BE2C (cell line): ENCODE results near the gene ZMYND8.
"Not testable (repeated sequence)": the region's sequence is repeated elsewhere in the genome, so short reads cannot be mapped to it uniquely, and the experiment has no call there.

Experiments
- DNase-seq: peaks from one replicate; pipeline ENCODE4 v3.0.0-alpha.2; 2020
- H3K27me3 ChIP-seq: fragments of 250-450 bp; sonication (Bioruptor Pico); 2 replicates; pipeline ENCODE4 v1.5.1; 2020; ENCODE audit warnings: mild to moderate bottlenecking
- H3K36me3 ChIP-seq: fragments of 250-450 bp; sonication (Bioruptor Pico); 2 replicates; pipeline ENCODE4 v1.5.1; 2020; ENCODE audit warnings: mild to moderate bottlenecking
- H3K4me1 ChIP-seq: fragments of 250-450 bp; sonication (Bioruptor Pico); 2 replicates; pipeline ENCODE4 v1.5.1; 2020
- H3K4me3 ChIP-seq: 2 replicates; pipeline ENCODE4 v1.5.1; 2011; ENCODE audit warnings: low read depth, low read length
- H3K9me3 ChIP-seq: fragments of 250-450 bp; sonication (Bioruptor Pico); 2 replicates; pipeline ENCODE4 v1.5.1; 2020
- TF ChIP-seq, protein P1 (sequence below): IDR thresholded peaks from 2 replicates; pipeline ENCODE4 v1.5.1; 2012; ENCODE audit warnings: mild to moderate bottlenecking, low read depth, low read length

ZMYND8 gene

DNA sequence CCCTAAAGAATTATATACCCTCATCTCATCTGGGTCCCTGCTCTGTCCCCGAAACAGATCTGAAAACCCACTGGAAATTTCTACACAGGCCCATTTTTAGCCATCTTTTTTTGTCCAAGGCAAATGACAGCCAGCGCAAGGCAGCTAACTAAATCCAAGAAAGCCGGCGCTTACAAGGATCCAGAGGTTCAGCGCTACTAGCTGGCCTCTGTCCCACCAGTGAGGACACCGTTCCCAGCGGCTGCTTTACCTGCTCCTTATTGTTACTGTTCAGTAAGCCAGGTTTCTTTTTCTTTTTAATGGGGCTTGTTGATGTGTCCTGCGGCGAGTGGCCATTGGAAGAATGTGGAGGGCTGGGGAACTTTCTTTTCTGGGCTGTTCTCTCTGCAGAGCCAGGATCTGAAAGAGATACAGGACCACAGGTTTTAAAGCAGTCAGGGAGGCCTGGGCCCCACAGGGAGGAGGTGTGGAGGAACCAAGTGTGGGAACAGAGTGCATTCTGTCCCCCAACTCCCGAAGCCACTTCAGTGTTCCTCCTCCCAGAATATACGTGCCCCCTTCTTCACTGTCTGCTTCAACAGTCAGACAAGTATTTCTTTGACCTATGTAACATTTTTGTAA lies 46.6 kb downstream of the ZMYND8 start:
- peaks cover 78% of the 10 kb centered on the region for H3K36me3 ChIP-seq
- H3K9me3 ChIP-seq = no peaks in the 10 kb centered on the region
- TF ChIP-seq, protein P1, sequence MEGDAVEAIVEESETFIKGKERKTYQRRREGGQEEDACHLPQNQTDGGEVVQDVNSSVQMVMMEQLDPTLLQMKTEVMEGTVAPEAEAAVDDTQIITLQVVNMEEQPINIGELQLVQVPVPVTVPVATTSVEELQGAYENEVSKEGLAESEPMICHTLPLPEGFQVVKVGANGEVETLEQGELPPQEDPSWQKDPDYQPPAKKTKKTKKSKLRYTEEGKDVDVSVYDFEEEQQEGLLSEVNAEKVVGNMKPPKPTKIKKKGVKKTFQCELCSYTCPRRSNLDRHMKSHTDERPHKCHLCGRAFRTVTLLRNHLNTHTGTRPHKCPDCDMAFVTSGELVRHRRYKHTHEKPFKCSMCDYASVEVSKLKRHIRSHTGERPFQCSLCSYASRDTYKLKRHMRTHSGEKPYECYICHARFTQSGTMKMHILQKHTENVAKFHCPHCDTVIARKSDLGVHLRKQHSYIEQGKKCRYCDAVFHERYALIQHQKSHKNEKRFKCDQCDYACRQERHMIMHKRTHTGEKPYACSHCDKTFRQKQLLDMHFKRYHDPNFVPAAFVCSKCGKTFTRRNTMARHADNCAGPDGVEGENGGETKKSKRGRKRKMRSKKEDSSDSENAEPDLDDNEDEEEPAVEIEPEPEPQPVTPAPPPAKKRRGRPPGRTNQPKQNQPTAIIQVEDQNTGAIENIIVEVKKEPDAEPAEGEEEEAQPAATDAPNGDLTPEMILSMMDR = no peak

DNA sequence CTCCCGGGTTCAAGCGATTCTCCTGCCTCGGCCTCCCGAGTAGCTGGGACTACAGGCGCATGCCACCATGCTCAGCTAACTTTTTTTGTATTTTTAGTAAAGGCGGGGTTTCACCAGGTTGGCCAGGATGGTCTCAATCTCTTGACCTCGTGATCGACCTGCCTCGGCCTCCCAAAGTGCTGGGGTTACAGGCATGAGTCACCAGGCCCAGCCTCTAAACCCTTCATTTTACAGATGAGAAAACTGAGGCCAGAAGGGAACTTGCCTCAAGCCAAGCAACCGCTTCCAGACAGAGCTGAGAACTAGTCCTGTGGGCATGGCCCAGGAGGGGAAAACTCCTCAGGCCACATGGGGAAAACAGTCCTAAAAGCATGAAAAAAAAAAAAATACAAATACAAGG lies 47.1 kb downstream of the ZMYND8 start:
- no peaks in the 10 kb centered on the region for H3K9me3 ChIP-seq
- peaks cover 80% of the 10 kb centered on the region for H3K36me3 ChIP-seq
- TF ChIP-seq, protein P1 = no peak
- no peak for DNase-seq
- no peaks in the 10 kb centered on the region for H3K27me3 ChIP-seq
- no peak overlapping the region for H3K4me3 ChIP-seq
- H3K4me1 ChIP-seq = no peaks in the 10 kb centered on the region

More for the DNA sequence above, 46.6 kb downstream of the ZMYND8 start:
- DNase-seq = no peak
- no peaks in the 10 kb centered on the region for H3K4me1 ChIP-seq
- no peak overlapping the region for H3K4me3 ChIP-seq
- H3K27me3 ChIP-seq = no peaks in the 10 kb centered on the region

DNA sequence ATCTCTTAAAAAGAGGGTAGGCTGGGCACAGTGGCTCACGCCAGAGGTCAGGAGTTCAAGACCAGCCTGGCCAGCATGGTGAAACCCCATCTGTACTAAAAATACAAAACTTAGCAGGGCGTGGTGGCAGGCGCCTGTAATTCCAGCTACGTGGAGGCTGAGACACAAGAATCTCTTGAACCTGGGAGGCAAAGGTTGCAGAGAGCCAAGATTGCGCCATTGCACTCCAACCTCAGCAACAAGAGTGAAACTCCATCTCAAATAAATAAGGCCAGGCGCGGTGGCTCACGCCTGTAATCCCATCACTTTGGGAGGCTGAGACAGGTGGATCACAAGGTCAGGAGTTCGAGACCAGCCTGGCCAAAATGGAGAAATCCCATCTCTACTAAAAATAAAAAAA lies 48.9 kb downstream of the ZMYND8 start:
- H3K4me1 ChIP-seq, H3K4me3 ChIP-seq, H3K27me3 ChIP-seq, DNase-seq, H3K9me3 ChIP-seq: not testable (repeated sequence)
- peaks cover 93% of the 10 kb centered on the region for H3K36me3 ChIP-seq

DNA sequence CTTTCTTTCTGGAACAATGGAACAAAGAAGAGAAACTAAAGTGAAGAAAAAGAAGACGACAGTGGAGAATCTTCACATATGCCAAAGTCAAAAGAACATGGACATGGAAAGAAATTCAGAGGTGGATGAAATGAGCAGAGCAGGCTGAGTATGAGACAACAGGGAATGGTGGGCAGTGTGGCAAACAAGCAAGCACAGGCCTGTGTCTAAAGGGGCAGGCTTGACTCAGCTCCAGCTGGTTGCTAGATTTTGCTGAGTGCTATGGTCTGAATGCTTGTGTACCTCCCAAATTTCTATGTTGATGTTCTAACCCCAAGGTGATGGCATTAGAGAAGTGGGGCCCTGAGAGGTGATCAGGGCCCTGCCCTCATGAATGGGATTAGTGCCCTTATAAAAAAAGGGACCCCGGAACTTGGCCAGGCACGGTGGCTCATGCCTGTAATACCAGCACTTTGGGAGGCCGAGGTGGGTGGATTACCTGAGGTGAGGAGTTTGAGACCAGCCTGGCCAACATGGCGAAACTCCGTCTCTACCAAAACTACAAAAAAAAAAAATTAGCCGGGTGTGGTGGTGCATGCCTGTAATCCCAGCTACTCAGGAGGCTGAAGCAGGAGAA lies 49.6 kb downstream of the ZMYND8 start:
- TF ChIP-seq, protein P1 = no peak
- Histone ChIP-seq H3K36me3 (peaks cover 94% of the 10 kb centered on the region), H3K27me3 (no peaks in the 10 kb centered on the region)

DNA sequence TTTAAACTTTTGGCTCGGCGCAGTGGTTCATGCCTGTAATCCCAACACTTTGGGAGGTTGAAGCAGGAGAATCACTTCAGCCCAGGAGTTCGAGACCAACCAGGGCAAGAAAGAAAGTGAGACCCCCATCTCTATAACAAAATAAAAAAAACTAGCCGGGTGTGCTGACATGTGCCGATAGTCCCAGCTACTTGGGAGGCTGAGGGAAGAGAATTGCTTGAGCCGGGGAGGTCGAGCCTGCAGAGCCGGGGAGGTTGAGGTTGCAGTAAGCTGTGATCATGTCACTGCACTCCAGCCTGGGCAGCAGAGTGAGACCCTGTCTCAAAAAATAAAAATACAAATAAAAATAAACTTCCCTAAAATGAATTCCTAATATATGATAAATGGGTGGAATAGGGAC lies 50.4 kb downstream of the ZMYND8 start:
- DNase-seq = no peak
- TF ChIP-seq, protein P1 = no peak
- no peaks in the 10 kb centered on the region for H3K27me3 ChIP-seq
- H3K4me3 ChIP-seq = no peak overlapping the region
- peaks cover 4% of the 10 kb centered on the region; the same call in 1 of the 2 replicates for H3K4me1 ChIP-seq
- H3K9me3 ChIP-seq = no peaks in the 10 kb centered on the region
- peaks cover 94% of the 10 kb centered on the region for H3K36me3 ChIP-seq

More for the DNA sequence above, 49.6 kb downstream of the ZMYND8 start:
- Histone ChIP-seq H3K4me3 (no peak overlapping the region), H3K4me1 (peaks cover 2% of the 10 kb centered on the region; the same call in 1 of the 2 replicates), H3K9me3 (no peaks in the 10 kb centered on the region)
- no peak for DNase-seq

DNA sequence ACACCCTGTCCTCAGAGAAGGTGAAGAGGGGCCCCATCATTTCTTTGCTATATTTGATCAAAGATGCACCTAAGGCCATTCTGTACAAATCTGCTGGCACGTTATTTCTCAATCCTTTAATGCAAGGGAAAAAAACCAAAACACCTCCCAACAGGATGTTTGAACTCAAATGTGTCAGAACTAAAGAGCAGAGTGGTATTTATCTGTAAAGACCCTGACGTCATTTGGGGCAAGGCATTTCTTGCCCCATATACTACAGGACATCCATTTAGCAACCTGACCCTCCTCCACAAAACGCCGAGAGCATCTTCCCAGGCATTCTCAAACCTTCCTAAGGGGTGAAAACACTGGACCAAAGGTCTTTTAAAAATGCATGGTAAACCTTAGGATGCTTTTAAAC lies 50.8 kb downstream of the ZMYND8 start:
- no peak for DNase-seq
- Histone ChIP-seq H3K36me3 (peaks cover 94% of the 10 kb centered on the region), H3K27me3 (no peaks in the 10 kb centered on the region), H3K4me1 (peaks cover 4% of the 10 kb centered on the region; the same call in 1 of the 2 replicates), H3K9me3 (no peaks in the 10 kb centered on the region), H3K4me3 (no peak overlapping the region)
- TF ChIP-seq, protein P1 = no peak
